Measurements from ENCODE around the gene EXOG.

Gene EXOG

GRCh38 chr3:38548154-38548931 is 52.2 kb downstream of the EXOG start:
- no peak for DNase-seq

DNA sequence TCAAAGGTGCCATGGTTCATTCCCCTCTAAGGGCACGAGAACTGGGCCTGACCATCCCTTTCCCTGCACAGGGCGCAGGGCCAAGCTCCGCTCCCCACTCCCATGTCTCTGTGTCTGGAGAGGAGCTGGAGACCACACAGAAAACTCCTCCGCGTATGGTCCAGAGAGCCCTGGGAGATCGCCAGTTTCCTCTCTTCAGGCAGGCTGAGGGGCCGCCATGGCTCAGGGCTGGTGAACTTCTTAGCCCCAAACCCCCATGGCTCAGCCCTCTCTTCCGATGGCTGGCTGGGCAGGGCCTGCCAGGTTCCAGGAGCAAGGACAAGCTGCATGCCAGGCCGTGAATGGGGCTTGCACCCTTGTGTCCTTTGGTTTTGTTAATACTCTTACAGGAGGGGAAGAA is 52.9 kb downstream of the EXOG start:
- DNase-seq = no peak

DNA sequence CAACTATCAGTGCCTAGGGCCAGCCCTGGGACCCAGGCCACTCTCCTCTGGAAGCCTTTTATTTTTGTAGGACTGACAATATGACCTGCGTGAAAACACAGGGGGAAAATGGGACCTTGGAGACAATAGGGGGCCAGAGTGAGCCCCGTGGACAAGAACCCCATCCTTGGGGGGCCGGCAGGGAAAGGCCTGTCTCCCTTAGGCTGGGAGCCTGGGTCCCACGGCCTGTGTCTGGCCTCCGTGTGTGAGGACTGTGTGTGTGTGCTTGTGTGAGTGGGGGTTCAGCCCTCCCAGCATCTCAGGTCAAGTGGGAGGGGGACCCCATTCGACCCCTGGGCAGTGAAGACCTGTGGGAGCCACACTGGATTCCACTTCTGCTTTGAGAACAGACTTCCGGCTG is 53.3 kb downstream of the EXOG start:
- no peak for DNase-seq

- no peak for DNase-seq
Observed at GRCh38 chr3:38549957-38550840, 54.1 kb downstream of the EXOG start.

- DNase-seq = no peak
Observed at GRCh38 chr3:38551026-38551832, 55.1 kb downstream of the EXOG start.

DNA sequence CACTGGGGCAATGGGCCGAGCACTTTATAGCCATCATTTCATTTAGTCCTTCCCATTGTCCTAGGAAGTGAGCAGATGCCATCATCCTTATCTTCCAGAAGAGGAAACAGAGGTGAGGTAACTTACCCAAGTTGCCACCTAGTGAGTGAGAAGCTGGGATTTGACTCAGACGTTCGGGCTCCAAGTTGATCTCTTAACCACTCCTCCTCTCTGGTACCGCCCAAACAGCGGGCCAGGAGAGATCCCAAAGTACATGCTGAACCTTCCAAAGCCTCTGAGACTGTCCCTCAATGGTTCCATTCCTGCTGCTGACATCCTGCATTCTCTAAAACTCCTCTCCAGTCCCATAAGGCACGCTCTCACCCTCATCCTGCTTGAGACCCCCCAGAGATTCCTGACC is 56.2 kb downstream of the EXOG start:
- no peak for DNase-seq

DNA sequence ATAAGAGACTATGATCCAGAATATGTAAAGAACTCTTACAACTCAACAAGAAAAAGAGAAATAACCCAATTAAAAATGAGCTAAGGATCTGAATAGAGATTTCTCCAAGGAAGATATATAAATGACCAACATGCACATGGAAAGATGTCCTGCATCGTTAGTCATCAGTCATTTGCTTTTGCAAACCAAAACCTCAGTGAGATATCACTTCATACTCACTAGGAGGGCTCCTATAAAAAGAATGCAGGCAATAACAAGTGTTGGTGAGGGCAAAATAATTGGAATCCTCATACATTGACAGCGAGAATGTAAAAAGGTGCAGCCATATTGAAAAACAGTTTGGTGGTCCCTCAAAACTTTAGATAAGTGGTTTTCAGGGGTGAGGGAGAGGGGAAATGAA is 56.9 kb downstream of the EXOG start:
- no peak for DNase-seq

DNA sequence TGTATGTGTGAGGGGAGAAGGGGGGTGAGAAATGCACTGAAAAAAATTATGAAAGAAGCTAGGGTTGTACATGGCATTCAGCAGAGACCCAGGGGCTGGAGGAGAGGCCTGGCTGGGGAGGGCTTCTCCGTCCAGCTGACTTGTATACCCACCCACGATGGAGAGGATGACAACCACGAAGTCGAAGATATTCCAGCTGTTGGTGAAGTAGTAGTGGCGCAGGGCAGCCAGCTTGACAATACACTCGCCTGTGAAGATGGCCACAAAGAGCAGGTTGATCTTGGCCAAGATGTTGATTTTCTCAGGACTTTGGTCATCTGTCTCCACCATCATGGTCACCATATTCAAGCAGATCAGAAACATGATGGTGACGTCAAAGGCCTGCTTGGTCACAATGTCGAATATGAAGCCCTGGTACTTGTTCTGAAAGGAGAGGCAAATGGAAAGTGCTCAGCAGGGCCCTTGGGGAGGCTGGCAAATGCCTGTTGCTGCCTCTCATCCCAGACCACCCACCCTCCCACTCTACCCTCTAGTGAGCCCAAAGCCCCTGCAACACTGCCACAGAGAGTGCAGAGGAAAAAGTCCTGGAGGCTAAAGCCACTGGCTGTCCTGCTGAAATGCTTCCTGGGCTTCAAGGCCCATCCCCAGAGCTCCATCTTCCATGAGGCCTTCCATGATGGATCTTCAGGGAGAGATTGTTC is 58.1 kb downstream of the EXOG start:
- DNase-seq = no peak

DNA sequence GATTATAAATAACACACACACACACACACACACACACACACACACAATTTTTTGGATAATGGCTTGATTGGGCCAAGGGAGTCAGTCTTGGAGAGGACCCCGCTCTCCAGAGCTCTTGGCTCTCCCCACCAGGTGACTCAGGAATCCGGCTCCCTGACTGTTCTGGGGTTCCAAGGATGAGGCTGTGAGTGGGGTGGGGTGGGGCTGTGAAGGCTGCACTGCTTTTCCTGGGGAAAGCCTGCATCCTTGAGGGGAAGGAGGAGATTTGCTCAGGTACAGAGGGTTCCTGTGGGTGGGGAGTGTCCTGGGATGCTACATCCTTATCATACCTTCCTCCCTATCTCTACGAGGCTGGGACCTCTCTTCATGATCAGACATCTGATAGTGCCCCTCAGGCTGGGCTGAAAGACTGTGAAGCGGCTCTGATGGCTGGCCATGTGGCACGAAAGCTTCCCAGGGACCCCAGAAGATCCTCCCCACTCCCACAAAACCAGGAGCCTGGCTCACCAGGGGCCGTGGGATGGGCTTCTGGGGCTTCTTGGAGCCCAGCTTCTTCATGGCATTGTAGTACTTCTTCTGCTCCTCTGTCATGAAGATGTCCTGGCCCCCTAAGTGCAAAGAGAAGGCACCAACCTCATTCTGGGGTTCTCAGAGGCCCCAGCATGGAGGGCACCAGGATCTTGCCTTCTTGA is 59.2 kb downstream of the EXOG start:
- DNase-seq = no peak

- DNase-seq = no peak
Observed at GRCh38 chr3:38555926-38556325, 59.8 kb downstream of the EXOG start.

DNA sequence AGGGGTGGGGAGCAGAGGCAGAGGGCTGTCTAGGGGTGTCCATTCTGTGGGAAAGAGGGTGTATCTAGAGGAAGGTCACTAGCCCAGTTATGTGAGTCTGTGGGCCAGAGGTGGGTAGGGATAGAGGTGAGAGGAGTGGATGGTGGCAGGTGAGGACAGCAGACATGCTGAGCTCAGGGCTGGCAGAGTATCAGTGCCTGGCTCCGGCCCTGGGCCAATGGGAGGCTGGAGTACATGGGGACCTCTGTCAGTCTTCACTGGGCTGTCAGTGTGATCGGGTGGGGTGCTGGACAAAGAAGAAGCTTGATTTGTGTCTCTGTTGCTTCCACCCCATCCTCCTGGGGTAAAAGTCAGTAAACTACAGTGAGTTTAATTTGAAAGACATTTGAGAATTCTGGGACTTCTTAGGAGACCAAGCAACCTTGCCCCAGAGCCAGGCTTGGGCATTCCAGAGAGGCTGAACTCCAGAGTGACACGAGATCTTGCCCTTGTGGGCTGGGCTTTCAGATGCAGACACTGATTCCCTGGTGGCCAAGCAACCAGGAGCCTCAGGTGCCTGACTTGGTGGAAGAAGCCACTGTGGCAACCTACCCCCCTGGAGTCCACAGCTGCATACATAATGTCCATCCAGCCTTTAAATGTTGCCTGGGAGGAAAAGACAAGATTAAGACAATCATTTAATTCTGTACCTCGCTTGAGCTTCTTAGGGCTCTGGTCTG is 60.7 kb downstream of the EXOG start:
- DNase-seq = no peak

DNA sequence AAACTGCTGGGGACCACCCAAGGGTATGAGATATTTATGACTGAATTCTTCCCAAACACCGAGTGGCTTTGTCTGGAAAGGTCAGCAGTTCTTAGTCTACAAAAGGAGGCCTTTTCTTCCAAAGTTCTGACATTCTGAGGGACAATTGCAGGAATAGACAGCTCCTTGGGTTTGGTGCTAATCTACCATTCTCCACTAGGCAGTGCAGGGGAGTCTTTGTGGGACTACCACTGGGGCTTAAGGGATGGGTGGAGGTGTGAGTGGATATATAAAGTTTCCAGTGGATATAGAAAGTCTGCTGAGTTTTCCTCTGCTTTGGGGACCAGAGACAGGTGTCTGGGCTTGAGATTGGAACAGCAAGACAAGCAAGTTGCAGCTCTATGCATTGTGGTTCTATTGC is 62.7 kb downstream of the EXOG start:
- no peak for DNase-seq

- DNase-seq = no peak
Observed at GRCh38 chr3:38560284-38560683, 64.1 kb downstream of the EXOG start.

- DNase-seq = no peak
Observed at GRCh38 chr3:38560996-38561717, 65.0 kb downstream of the EXOG start.

GRCh38 chr3:38561746-38562466 is 65.8 kb downstream of the EXOG start:
- DNase-seq = no peak

DNA sequence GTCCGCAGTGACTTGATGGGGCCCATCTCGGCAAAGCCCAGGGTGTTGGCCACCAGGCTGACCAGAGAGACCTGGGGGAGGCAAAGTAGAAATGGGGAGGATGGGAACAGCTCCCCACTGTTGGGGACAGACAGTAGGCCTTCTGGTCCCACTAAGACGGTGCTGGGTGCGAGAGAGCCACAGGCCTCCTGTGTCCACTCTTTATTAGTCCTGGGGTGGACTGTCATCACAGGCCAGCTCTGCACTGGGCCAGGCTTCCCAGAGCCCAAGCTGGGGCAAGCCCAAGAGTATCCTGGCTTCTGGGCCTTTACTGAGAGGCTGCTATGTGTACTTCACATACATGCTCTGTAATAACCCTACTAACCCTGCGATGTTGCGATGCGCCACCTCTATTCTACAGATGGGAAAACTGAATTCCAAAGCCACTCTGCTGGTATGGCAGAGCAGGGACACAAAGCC is 66.4 kb downstream of the EXOG start:
- no peak for DNase-seq

DNA sequence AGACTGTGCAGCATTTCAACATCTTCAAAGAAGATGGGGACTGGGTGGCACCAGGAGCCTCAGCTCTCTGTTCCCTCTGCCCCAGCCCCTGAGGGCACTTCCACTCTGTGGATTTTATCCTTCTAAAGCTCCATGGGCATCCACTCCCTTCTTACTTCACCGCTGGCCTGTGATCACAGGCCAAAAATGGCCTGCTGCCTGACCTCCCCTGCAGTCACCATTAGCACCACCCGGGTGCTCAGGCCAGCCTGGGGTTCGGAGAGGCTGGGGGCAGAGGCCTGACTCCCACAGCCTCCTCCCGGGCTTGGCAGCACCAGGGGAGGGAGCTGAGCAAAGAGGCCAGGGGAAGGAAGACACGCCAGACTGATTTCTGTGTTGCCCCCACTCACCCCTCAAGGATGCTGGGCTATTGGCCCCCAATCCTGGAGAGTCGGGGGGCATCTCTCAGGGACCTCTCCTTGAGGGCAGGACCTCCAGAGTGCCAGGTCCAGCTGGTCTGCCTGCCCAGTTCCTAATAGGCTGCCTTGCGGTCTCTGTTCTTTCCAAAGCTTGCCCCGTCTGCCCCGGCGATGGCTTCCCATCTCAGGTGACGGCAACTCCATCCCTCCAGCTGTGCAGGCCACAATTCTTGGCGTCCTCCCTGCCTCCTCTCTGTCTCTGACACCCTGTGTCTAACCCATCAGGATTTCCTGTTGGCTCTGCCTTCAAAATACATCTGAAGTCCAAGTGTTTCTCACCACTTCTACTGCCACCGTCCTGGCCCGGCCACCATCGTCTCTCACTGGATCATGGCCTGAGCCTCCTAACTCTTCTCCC is 67.1 kb downstream of the EXOG start:
- DNase-seq = no peak

DNA sequence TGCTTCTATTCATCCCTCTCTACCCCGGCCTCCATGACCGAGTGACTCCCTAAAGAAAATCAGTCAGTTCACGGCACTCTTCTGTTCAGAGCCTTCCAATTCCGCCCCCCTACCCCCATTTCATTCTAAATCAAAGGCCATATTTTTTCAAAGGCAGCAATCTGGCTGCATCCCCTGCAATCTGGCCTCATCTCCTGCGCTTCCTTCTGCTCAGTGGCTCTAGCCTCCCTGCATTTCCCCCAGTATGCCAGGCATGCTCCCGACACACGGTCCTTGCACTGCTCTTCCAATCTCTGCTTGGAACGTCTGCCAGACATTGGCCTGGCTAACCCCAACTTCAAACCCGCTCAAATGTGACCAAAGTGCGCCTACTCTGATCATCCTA is 67.7 kb downstream of the EXOG start:
- no peak for DNase-seq
